Stimulated activated CD4-positive, alpha-beta T cell treated with anti-CD3 and anti-CD28 coated beads, Interleukin-2, amount 100 ng/mL, for 48 hours (primary cell): ENCODE measurements around the gene ARMC3.

Experiments used
- DNase-seq, 2 donors: peaks; one replicate each; pipeline ENCODE4 v3.0.0-alpha.2; 2020

Gene ARMC3

GRCh38 chr10:22997096-22997495 lies 69.2 kb downstream of the ARMC3 start:
- no peak for DNase-seq

- no peak for DNase-seq
These were observed 70.2 kb downstream of the ARMC3 start for GRCh38 chr10:22998091-22998490.

DNA sequence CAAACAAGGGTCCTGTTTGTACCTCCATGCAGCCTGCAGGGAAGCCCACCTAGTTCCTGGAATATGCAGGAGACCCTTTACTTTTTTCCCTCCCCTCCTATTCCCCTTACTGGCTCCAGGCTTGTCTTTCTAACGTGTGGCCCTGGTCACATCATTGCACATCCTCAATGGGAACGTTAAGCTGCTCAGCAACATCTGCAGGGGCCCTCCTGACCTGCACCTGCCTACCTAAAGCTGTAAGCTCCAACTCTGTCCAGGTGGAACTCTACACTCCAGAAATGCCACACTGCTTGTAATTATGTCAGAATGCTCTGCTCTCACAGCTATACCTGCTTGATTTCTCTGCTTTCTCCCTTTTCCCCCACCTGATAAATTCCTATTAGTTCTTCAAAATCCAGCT lies 72.1 kb downstream of the ARMC3 start:
- no peak for DNase-seq

- DNase-seq: no peak
These were observed 74.2 kb downstream of the ARMC3 start for GRCh38 chr10:23001901-23002516.

DNA sequence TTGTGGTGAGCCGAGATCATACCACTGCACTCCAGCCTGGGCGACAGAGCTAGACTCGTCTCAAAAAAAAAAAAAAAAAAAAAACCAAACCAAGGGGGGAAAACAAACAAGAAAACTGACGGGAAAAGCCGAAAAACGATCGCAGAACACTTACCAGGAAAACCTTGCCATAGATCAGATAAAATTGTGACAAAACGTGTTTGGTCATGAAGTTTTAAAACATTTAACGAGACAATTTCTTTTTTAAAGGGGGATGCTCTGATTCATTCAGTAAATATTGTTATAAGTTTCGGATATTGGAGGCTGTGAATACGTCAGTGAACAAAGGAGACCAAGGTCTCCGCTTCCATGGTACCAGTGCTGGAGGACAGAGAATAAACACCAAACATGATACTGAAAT lies 77.3 kb downstream of the ARMC3 start:
- no peak for DNase-seq

GRCh38 chr10:23013581-23014335 lies 85.9 kb downstream of the ARMC3 start:
- no peak for DNase-seq

GRCh38 chr10:23015021-23015707 lies 87.3 kb downstream of the ARMC3 start:
- DNase-seq: no peak

GRCh38 chr10:23016636-23017035 lies 88.8 kb downstream of the ARMC3 start:
- no peak for DNase-seq

- DNase-seq: no peak
These were observed 91.8 kb downstream of the ARMC3 start for GRCh38 chr10:23019633-23020032.

DNA sequence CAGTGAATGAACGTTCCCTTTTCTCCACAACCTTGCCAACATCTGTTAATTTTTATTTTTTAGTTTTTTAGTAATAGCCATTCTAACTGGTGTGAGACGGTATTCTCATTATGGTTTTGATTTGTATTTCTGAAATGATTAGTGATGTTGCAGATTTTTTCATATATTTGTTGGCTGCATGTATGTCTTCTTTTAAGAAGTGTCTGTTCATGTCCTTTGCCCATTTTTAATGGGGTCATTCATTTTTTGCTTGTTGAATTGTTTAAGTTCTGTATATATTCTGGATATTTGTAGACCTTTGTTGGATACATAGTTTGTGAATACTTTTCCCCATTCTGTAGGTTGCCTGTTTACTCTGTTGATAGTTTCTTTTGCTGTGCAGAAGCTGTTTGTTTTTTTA lies 93.6 kb downstream of the ARMC3 start:
- DNase-seq: no peak

GRCh38 chr10:23024002-23024401 lies 96.1 kb downstream of the ARMC3 start:
- DNase-seq: no peak

GRCh38 chr10:23031318-23031717 lies 103.5 kb downstream of the ARMC3 start:
- no peak for DNase-seq

DNA sequence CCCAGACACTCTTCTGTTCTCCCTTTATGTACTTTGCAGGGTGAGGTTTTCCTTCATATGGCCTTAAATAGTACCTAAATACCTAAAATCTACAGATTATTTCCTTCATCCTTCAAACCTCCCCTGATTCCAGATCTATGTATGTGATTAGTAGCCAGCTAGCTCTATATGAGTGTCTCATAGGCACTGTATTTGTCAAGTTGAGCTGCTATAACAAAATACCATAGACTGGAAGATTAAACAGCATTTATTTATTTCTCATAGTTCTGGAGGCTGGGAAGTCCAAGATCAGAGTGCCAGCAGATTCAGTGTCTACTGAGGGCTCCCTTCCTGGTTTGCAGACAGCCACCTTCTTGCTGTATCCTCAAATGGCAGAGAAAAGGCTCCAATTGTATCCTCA lies 106.9 kb downstream of the ARMC3 start:
- no peak for DNase-seq

DNA sequence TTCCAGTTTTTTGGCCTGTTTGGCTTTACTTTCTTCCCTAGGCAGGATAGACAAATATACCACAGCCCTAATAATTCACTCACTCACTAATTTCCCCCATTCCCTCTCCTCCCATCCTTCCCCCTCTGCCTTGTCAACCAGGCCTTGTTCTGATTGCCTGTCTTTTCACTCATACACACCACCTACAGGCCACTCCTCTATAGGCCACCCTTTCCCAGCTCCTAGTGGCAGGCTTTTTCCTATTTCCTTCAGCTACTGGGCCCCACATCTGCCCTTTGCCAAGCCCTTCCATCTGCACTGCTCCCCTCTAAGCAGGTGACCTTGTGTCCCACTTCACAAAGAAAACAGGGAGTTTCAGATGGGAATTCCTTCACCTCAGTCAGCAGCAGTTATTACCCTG lies 107.7 kb downstream of the ARMC3 start:
- DNase-seq: no peak

DNA sequence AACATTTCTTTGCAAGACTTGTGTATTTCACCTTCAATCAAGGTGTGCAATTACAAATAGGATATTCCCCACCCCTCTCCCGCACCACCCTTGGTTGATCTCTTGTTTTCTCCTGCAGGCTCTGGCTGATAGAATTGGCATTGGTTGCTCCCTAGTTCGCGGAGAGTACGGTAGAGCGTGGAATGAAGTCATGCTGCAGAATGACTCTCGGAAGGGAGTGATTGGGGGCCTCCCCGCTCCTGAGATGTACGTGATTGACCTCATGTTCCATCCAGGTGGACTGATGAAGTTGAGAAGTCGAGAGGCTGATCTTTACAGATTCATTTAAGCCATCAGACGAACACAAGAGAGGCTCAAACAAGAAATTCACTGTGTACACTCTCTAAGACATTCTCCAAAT lies 109.3 kb downstream of the ARMC3 start:
- DNase-seq: no peak

DNA sequence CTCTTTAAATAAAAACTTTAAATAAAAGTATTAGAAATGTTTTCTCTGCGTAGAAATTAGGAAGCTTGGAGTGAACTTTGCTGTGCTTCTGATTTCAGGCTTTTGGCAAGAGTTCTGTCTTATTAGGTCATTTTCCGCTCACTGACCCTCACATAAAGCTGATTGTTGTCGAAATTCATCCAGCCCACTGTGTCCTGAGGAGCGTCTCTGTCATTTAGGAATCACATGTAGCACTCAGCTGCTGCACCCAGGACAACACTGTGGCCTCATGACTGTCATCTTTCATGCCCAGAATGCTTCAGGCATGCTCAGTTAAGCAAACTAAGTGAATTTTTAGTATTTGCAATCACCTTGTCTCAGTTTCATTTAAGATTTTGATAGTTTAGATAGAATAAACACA lies 109.7 kb downstream of the ARMC3 start:
- no peak for DNase-seq

DNA sequence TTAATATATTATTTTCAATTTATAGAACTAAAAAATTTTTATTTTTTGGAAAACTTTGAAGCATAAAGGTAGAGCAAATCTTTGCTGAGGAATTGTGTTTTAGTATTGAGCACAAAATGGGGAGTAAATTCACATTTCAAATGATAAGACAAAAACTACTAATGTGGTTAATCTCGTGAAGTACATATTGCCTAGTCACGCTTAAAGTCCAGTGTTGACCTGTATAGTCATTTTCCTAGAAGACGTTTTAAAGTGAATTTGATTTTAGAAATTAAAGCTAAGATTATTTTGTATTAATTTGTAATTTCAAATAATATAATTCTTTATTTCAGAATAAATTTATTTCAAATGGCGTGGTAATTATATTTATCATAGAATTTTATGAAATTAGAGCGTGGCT lies 110.3 kb downstream of the ARMC3 start:
- DNase-seq: no peak

DNA sequence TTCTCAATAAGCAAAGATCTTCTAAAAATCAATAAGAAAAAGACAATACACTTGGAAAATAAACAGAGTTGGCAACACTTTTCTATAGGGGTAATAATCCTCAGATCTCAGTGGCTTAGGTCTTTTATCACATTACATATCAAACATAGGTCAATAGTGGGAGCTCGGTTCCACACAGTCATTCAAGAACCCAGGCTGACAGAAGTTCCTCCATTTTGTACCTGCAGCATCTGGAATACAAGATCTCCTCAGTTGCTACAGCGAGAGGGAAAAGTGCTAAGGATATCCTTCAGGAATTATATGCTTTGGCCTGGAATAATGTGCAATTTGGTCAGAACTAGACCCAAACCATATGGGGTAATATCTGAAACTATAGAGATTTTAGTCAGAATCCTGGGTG lies 112.1 kb downstream of the ARMC3 start:
- DNase-seq: no peak

- no peak for DNase-seq
These were observed 118.2 kb downstream of the ARMC3 start for GRCh38 chr10:23046027-23046426.

DNA sequence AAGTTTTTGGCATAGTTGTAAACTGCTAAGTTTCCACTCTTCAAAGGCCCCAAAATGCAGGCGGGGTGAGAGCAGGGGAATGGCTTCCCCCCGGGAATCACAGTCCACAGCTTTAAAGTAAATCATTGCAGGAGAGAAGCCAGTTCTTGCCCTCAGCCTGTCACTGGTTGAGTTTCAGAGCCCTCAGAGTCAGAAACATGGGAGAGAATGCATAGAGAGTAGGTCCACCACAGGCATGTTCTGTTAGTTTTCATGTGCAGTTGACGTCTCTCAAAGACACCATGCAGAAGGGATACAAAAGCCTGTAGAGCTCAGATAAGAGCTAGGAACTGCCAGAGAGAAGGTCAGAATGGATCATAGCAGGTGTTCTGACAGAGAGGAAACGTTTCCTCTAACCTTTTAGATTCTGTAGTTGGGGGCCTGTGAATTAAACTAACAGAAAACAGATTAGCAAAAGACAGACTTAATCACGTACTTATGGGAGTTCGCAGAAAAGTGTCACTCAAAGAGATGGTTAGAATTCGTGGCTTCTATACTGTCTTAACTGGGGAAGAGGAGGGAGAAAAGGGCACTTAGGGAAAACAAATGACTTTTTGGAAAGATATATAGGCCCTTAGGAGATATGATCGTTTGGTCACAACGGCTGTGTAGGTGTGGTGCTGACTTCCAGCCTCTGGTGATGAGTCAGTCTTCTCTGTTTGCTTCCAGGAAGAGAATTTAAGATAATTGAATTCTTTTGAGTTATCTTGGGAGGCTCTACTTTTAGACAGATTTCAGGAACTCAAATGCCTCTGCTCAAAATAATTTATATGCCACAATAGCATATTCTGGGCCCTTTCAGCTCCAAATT lies 119.6 kb downstream of the ARMC3 start:
- no peak for DNase-seq

- DNase-seq: no peak
These were observed 120.3 kb downstream of the ARMC3 start for GRCh38 chr10:23048191-23048590.

GRCh38 chr10:23051278-23051677 lies 123.4 kb downstream of the ARMC3 start:
- DNase-seq: no peak

DNA sequence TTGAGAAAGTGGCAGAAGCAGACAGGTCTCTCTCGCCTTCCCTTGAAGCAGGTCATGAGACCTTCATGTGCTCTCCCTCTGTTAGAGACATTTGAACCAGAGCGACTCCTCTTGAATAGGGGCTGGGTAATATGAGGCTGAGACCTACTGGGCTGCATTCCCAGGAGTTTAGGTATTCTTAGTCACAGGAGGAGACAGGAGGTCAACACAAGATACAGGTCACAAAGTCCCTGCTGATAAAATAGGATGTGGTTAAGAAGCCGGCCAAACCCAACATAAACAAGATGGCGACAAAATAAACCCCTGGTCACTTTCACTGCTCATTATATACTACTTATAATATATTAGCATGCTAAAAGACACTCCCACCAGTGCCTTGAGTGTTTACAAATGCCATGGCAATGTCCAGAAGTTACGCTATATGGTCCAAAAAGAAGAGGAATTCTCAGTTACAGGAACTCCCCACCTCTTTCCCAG lies 124.0 kb downstream of the ARMC3 start:
- DNase-seq: no peak
